GM21576 (cell line): ENCODE results near the gene GRB10.

Experiments
- ATAC-seq: cut with Tn5 transposase; IDR thresholded peaks from one replicate; pipeline ENCODE4 v1.9.1; 2021; ENCODE audit warnings: mild to moderate bottlenecking, moderate library complexity; ENCODE audit not compliant: unreplicated experiment

The GRB10 gene

DNA sequence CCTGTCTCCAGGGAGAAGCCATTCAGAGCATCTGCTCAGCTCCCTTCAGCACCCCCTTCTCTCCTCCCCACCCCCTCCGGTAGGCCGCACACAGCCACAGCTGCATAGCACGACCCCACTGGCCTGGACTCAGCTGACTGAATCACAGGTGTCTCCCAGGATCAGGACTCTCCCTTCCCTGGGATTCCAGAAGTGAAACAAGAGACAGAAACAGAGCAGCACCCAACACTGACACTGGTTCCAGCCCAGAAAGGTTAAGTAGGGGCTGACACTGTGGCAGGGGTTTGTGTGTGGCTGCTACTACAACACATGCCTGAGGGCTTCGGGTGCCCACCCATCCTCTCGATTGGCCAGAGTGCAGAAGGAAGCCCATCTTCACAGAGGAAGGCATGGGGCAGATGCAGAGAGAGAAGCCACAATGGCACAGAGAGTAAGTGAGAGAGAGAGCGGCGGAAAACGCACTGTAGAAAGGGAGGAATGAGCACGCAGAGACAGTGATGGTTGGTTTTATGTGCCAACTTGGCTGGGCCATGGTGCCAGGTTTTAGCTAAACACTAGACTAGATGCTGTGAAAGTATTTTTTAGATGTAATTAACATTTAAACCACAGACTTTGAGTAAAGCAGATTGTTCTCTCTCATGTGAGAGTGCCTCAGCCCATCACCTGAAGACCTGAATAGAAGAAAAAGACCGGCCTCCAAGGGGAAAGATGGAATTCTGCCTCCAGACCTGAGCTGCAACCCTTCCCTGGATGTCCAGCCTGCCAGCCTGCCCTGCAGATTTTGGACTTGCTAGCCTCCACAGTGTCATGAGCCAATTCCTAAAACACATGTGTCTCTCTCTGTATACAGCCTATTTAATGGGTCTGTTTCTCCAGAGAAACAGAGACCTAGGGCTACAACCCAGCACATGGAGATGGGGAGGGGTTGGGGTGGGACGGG, 107.5 kb downstream of the GRB10 start:
- ATAC-seq = no peak

DNA sequence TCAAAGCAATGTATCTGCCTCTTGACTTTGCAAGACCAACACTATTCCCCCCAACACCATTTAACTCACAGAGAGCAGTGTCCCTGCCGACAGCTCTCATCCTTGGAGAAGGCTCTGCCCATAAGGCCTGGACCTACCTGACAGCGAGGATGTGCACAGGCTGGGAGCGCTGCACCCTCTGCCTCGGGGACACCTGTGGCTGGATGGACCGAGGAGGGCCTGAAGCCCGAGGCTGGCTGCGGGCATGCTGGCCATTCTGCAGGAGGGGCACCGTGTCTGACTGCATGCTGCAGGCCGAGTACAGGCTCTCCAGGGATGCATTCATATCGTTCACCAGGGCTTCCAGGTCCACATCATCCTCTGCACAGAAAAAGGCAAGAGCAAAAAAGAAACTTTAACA, 108.4 kb downstream of the GRB10 start:
- ATAC-seq = no peak

GRCh38 chr7:50673096-50673495, 109.6 kb downstream of the GRB10 start:
- no peak for ATAC-seq

DNA sequence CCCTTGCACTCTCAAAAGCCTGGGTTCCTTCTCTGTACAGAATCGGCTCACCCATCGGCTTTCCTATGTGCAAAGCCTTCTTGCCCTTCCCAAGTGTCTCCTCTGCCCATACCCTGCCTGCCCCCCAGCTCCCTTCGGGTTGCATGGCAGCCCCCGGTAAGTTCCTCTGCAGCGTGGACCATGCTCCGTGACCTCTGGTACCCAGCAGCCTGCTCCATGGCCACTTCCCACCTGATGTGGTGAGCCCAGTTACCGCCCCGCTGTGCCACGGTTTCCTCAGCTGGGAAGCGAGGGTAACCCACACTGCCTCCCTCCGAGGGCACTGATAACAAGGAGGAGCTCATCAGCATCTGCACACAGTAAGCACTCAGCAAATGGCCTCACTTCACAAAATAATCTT, 110.7 kb downstream of the GRB10 start:
- no peak for ATAC-seq

- ATAC-seq = no peak
These were observed 111.3 kb downstream of the GRB10 start for GRCh38 chr7:50671386-50671785.

GRCh38 chr7:50669890-50670289, 112.8 kb downstream of the GRB10 start:
- ATAC-seq = no peak

DNA sequence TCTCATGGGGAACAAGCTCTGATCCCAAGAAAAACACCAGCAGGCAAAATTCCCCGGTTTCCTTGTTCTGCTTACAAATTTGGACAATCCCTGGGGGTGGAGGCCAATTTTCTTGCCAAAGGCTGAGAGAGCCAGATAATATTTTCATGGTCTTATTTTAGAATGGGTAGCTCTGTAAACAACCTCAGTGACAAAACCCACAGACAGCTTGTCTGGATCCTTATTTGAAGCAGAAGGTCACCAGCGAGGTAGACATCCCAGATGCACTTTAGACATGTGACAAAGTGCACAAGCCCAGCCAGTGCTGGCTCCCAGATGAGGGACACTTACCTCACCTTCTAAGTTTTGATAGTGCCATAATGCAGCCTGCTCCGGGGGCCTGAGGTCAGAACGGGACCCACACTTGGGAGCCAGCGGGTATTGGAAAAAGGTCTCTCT, 114.9 kb downstream of the GRB10 start:
- no peak for ATAC-seq

DNA sequence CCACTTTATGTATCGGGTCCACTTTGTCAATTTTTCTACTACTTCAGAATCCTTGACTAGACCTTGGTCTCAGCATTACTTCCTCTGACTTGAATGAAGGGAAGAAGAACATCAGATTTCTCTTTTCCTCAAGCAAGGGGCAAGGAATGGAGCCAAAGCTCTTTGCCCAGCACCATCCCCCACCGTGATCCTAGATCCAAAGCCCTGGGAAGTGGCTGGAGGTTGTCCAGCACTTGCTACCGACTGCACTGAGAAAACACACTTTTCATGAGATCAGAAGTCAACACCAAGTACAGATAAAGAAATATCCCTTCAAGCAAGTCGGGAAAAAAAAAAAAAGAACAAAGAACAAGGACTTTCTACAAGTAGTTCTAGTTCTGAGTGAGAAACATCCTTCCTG, 115.4 kb downstream of the GRB10 start:
- ATAC-seq = no peak

GRCh38 chr7:50666124-50666496, 116.6 kb downstream of the GRB10 start:
- no peak for ATAC-seq

- ATAC-seq = no peak
These were observed 117.1 kb downstream of the GRB10 start for GRCh38 chr7:50665403-50666123.

DNA sequence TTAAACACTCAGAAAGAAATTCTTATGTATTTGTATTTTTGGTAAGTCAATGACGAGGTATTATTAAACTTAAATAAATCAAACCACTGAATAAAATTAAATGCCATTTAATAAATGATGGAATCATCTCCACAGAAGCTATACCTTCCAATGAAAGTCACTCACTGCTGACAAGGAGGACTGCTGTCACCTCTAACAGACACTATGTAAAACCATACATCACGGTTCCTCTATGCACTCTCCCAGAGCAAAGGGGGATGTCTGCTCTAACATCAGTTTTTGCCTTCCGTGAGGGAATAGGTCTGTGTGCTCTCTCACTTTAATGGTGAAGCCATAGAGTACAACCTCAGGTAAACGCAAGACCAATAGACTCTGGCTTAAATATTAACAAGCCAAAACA, 117.8 kb downstream of the GRB10 start:
- ATAC-seq = peak; percentile 23

DNA sequence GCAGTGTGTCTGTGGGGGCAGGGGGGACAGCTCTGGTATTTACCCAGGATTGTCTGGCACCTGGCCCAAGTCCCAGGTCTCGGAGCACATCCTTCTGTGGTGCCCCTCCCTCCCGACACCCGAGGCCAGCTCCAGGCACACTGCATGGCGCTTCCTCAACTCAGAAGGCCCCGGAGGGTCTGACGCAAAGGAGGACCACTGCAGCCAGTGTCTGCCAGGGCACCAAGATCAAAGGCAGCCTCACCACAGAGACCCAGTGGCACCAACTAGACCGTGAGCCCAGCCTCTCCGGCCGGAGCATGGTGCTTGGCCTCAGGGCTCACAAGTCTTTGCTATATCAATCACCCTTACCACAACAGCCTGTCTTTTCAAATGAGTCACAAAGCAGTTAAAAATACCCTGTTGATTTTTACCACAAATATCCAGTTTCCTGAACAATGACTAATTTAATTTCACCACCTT, 118.2 kb downstream of the GRB10 start:
- ATAC-seq = peak; percentile 42

DNA sequence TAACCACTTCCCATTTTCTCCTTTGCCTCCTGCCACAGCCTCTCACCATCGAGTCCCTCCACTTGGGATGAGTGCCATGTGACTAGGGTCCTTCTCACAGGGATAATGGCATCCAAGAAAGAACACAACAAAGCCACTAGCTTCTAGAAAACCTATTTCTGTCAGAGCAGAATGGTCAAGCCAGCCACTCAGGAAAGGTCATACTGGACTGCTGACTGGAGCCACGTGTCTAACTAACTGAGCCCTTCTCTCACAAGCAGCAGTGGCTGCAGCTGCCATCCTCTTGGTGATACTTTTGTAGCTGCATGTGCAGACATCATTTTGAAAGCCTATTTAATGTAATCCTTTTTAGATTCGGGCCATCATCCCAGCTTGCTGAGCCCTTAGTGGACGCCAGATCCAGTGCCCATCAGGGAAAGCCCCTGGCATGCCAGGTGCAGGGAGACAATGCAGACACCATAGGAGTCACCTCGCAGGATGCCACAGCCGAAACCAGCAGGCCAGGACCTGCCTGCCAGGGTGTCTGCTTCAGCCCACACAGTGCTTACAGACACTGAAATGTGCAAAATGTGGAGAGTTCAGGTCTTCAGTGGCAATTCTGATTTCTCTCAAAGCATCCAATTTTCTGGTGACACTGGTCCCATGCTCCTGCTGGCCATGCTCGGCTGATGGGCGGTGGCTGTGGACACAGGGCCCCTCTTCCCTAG, 119.1 kb downstream of the GRB10 start:
- no peak for ATAC-seq

- no peak for ATAC-seq
These were observed 119.7 kb downstream of the GRB10 start for GRCh38 chr7:50662996-50663395.

- ATAC-seq = peak; percentile 19
These were observed 120.5 kb downstream of the GRB10 start for GRCh38 chr7:50662041-50662694.

DNA sequence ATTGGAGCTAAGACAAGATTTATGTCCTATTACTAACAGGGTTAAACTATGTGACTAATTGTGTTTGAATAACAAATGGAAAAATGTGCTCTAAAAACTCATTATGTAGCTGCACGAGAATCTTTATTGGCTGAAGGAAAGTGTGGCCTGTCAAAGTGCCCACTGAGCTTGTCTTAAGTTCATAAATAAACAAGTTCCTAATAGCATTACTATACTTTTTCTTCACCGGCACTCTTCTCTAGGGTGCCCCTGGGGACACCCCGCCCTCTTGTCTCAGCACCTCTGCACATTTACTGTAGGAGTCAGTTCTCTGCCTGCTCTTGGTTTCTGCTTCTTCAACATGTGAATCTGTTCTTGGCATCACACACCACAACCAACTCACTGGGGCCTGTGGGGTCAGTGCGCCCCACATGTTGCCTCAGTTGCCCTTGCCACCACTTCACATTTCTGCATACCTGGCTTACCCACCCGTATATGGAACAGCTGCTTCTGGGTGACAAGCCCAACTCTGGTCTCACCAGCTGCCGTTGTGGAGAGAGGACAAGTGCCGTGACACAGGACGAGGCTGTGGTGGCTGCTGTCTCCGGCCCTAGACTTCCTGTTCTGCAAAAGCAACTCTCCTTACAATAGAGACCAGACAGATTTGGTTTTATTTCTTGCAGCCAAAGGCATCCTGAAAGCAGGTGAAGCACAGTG, 121.2 kb downstream of the GRB10 start:
- peak; percentile 50 for ATAC-seq

DNA sequence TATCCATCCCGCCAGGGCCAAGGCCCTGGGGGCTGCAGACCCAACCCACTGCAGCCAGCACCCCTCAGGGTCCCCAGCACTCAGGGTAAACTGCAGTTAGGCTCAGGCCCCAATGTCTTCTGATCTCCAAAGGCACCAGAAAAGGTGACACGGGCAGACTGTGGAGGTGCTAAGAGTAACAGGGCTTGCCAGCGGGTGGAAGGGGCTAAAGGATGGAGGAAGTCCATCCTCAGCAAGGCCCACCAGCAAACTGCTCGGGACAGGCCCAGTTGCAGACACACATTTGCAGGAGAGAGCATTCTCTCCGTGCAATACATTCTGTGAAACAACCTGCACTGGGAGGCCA, 121.9 kb downstream of the GRB10 start:
- ATAC-seq = no peak

DNA sequence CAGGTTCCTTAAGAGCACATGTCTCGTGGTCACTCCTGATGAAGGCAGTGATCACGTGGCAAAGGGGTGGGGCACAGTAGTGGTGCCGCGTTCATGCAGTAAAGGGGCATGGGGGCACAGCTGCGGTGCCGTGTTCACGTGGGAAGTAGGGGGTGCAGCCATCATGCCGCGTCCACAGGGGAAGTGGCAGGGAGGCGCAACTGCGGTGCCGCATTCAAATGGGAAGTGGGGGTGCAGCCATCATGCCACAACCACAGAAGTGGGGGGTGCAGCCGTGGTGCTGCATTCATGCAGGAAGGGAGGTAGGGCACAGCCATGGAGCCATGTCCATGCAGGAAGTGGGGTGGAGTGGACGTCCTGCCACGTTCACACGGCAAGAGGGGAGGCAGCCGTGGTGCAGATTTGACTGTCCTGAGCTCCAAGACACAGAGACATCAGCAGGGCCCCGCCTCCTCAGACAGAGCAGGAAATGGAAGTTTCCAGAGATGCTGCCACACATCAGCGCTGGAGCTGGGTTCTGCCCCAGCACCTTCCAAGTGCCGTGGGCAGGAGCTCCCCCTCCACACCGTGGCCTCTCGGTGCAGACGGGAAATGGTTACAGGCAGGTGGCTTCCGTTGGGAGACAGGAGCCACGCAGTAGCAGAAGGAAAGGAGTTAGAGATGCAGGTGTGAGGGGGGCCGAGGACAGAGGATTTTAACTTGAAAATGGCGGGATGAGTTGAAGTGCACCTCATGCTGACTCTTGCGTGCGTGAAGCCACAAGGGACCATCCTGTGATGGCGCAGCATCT, 122.5 kb downstream of the GRB10 start:
- no peak for ATAC-seq

GRCh38 chr7:50659329-50659965, 123.2 kb downstream of the GRB10 start:
- no peak for ATAC-seq
